Psoas muscle (tissue), 8 donors: ENCODE data around the gene XPO1. TPM values are rescaled to one million over a fixed set of nuclear protein-coding genes. Genes with fewer than 3 reads are reported as not detected.

Experiments
- ATAC-seq, 4 donors: fragments of 200-7000 bp; cut with Tn5 transposase; one replicate each; pipeline ENCODE4 v1.9.1; 2020; ENCODE audit warnings: moderate library complexity in 3 of 4, mild to moderate bottlenecking in 2 of 4
- DNase-seq, 2 donors: peaks; one replicate each; pipeline ENCODE4 v3.0.0-alpha.2; 2020
- H3K27ac ChIP-seq: fragments of 200-600 bp; one replicate; pipeline ENCODE4 v1.8.0; 2022
- H3K27me3 ChIP-seq, 3 donors: fragments of 200-600 bp in 1 of 3; one replicate each; pipeline versions ENCODE4 v1.6.1 to v1.8.0; 2013 to 2022; ENCODE audit warnings: low read length in 2 of 3, mild to moderate bottlenecking in 2 of 3, moderate library complexity in 1 of 3; ENCODE audit not compliant: insufficient read depth in 3 of 3
- H3K36me3 ChIP-seq, 2 donors: fragments of 200-600 bp in 1 of 2; one replicate each; pipeline versions ENCODE4 v1.6.1 to v1.8.0; 2013 to 2022; ENCODE audit warnings: low read depth in 1 of 2, mild to moderate bottlenecking in 1 of 2, moderate library complexity in 1 of 2; ENCODE audit not compliant: insufficient read depth in 1 of 2
- H3K4me1 ChIP-seq: fragments of 200-600 bp; one replicate; pipeline ENCODE4 v1.8.0; 2022
- H3K4me3 ChIP-seq: fragments of 200-600 bp; one replicate; pipeline ENCODE4 v1.8.0; 2022; ENCODE audit warnings: mild to moderate bottlenecking
- H3K9me3 ChIP-seq: fragments of 200-600 bp; one replicate; pipeline ENCODE4 v1.8.0; 2022
- CTCF ChIP-seq: fragments of 200-600 bp; IDR thresholded peaks from one replicate; pipeline ENCODE4 v1.8.0; 2022; ENCODE audit warnings: antibody characterized with exemption
- WGBS, 3 donors: extraction: QIAGEN DNeasy Blood & Tissue Kit; methylation state at CpG; one replicate each; pipeline versions ENCODE4 v1.1.6 to v1.1.7; 2013; 5-methylcytosine and 5-hydroxymethylcytosine counted together
- intact Hi-C, 2 donors: fragments of 100-400 bp; cut with DNase I; formaldehyde crosslinking; loops; one replicate each; pipeline versions ENCODE4 v1.11.0 to v1.14.2; 2022
- polyA plus RNA-seq, 3 donors: library from polyadenylated mRNA; stranded (reverse); fragments of 200-250 nt; gene quantifications; one replicate each; pipeline ENCODE4 v1.2.3, GENCODE V29; 2013
- total RNA-seq, 4 donors: library from RNA; stranded (reverse); fragmentation: NEBNext Ultra II Directional in 2 of 4; extraction: Animal tissue kit (Norgen Biotek cat#: 25700) in 2 of 4; gene quantifications; one replicate each; pipeline versions ENCODE4 v1.2.1 to v1.2.4, GENCODE V29; 2021 to 2023
- donor health status: healthy with polysubstance abuse.
- donor health status: DM: no; HTN: no; CAD: no; lungs with moderate emphysema.
- donor health status: Bipolar disorder and iron deficiency.
- donor health status: healthy.
- donor health status: DM: yes; HTN: yes; CAD: no.
- donor health status: DM: no; HTN: no; CAD: no.
- donor health status: DM: no; HTN: no; CAD: no.
- donor health status: DM: yes; HTN: yes; CAD: no.

Gene XPO1
- total and polyA plus RNA-seq, 7 donors, result 33.5 to 108 (median 58.1) TPM

GRCh38 chr2:61557381-61557780 lies 19.2 kb upstream of the XPO1 start:
- intact Hi-C loops, result no loop called here
- WGBS, 3 donors, result 26 to 57% (median 32%) methylated on average over 6 of the region's 6 CpGs
- ATAC-seq, result no peak
- Histone ChIP-seq H3K4me1 (no peaks in the 10 kb centered on the region), H3K9me3 (no peaks in the 10 kb centered on the region), H3K27ac (no peak overlapping the region), H3K27me3 (no peaks in the 10 kb centered on the region), H3K36me3 (no peaks in the 10 kb centered on the region), H3K4me3 (no peak overlapping the region)
- no peak for DNase-seq
- TF ChIP-seq CTCF, result no peak

- no peaks in the 10 kb centered on the region for H3K4me1 ChIP-seq
- intact Hi-C loops, result no loop called here
- no peaks in the 10 kb centered on the region for H3K27me3 ChIP-seq
- no peak for ATAC-seq
- WGBS, 3 donors, result 73 to 79% (median 75%) methylated on average over 1 of the region's 1 CpG
- H3K27ac ChIP-seq, result no peak overlapping the region
- no peaks in the 10 kb centered on the region for H3K36me3 ChIP-seq
- H3K9me3 ChIP-seq, result no peaks in the 10 kb centered on the region
- DNase-seq, result no peak
- TF ChIP-seq CTCF, result no peak
- H3K4me3 ChIP-seq, result no peak overlapping the region
Measured at GRCh38 chr2:61554604-61555003, 16.4 kb upstream of the XPO1 start.

GRCh38 chr2:61550375-61551209 lies 12.4 kb upstream of the XPO1 start:
- H3K27me3 ChIP-seq, result no peaks in the 10 kb centered on the region
- no peak overlapping the region for H3K27ac ChIP-seq
- H3K4me3 ChIP-seq, result no peak overlapping the region
- WGBS, 3 donors, result 63 to 67% (median 65%) methylated on average over 5 of the region's 5 CpGs
- DNase-seq, result no peak
- no peaks in the 10 kb centered on the region for H3K36me3 ChIP-seq
- intact Hi-C loops, result no loop called here
- no peaks in the 10 kb centered on the region for H3K9me3 ChIP-seq
- TF ChIP-seq CTCF, result no peak
- no peaks in the 10 kb centered on the region for H3K4me1 ChIP-seq
- ATAC-seq, result no peak

GRCh38 chr2:61549546-61549945 lies 11.4 kb upstream of the XPO1 start:
- intact Hi-C loops, result no loop called here
- H3K4me3 ChIP-seq, result no peak overlapping the region

More at GRCh38 chr2:61549546-61549945, 11.4 kb upstream of the XPO1 start:
- TF ChIP-seq CTCF, result no peak
- ATAC-seq (no peak), DNase-seq (no peak)
- H3K4me1 ChIP-seq, result no peaks in the 10 kb centered on the region
- no peaks in the 10 kb centered on the region for H3K27me3 ChIP-seq
- H3K36me3 ChIP-seq, result no peaks in the 10 kb centered on the region
- no peak overlapping the region for H3K27ac ChIP-seq
- 92 to 95% (median 94%) methylated on average over 2 of the region's 2 CpGs for WGBS, 3 donors
- no peaks in the 10 kb centered on the region for H3K9me3 ChIP-seq
